ENCODE measurements around the gene UBAC2.

DNA sequence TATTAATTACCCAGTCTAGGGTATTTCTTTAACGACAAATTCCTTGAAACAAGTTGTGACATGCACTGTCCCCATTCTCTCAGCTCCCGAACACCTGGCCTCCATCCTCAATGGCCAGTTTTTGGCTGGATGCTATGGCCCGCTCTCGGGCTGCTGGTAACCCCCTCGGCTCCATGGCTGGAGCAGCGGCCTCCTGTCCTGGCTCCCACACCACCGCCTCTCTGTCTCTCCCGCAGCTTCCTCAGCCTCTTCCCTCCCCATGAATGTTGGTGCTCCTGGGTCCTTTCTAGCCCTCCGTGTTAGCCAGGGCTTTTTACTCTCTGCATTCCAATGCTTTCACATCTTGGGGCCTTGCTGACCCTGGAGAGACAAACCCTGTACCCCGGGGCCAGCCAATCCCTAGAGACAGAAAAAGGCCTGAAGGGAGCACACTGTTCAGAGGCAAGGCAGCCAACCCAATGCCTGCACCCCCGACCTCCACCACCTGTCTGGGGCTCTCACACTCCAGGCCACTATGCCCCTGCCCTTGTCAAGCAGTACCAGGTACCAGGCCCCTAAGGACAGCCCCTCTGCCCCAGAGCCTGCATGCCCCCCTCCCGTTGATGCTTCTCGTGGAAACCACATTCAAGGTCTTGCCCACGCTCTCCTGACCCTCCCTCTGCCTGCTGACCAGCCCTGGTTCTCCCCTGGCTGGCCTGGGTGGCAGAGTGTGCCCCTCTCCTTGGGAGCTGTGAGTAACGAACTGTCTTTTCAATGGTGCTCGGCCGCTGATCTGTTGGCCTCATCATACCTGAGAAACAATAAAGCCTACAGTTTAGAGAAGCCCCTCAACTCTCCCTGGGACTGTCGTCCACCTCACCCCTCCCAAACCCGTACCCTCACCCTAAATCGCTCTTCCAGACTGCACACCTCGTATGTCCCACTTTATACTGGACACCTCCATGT, 193.4 kb downstream of the UBAC2 start:
- TF ChIP-seq, protein P1, sequence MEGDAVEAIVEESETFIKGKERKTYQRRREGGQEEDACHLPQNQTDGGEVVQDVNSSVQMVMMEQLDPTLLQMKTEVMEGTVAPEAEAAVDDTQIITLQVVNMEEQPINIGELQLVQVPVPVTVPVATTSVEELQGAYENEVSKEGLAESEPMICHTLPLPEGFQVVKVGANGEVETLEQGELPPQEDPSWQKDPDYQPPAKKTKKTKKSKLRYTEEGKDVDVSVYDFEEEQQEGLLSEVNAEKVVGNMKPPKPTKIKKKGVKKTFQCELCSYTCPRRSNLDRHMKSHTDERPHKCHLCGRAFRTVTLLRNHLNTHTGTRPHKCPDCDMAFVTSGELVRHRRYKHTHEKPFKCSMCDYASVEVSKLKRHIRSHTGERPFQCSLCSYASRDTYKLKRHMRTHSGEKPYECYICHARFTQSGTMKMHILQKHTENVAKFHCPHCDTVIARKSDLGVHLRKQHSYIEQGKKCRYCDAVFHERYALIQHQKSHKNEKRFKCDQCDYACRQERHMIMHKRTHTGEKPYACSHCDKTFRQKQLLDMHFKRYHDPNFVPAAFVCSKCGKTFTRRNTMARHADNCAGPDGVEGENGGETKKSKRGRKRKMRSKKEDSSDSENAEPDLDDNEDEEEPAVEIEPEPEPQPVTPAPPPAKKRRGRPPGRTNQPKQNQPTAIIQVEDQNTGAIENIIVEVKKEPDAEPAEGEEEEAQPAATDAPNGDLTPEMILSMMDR (IDR thresholded peaks at IDR 0.05) = no peak
- TF ChIP-seq POLR2A (IDR thresholded peaks at IDR 0.05) = no peak
